ENCODE data around the gene TPR.

The TPR gene

DNA sequence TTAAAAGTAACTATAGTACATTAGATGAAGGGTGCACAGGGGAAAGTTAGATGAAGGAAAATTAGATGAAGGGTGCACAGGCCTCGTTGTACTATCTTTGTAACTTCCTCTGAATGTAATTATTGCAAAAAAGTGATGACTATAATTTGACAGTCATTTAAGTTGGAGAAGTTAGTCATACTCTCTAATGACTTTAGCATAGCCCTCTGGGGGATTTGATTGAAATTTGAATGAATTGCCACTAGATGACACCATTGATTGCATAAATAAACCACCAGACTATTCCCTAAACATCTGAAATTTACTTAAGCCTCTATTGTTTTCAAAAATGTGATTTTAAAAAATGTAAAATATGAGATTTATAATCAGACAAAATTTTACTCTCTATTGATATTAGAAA is 102.6 kb downstream of the TPR start:
- no peaks in the 10 kb centered on the region for H3K27me3 ChIP-seq
- TF ChIP-seq Cebpa-rat (IDR thresholded peaks at IDR 0.05) = no peak
- no peak overlapping the region for H3K9ac ChIP-seq
- H3K36me3 ChIP-seq = no peaks in the 10 kb centered on the region
- H3K9me3 ChIP-seq (replicated peaks in 1 of 11) = no peaks in the 10 kb centered on the region
- H3K4me2 ChIP-seq = no peak overlapping the region
- 0 out of 20 replicates have a peak, but pooled peaks cover 0 to 4% (median 0%) of the 10 kb centered on the region in 10 experiments for H3K4me1 ChIP-seq
- no peaks in the 10 kb centered on the region for H4K20me1 ChIP-seq
- H3K4me3 ChIP-seq = no peak overlapping the region
- no peak overlapping the region for H3K27ac ChIP-seq

DNA sequence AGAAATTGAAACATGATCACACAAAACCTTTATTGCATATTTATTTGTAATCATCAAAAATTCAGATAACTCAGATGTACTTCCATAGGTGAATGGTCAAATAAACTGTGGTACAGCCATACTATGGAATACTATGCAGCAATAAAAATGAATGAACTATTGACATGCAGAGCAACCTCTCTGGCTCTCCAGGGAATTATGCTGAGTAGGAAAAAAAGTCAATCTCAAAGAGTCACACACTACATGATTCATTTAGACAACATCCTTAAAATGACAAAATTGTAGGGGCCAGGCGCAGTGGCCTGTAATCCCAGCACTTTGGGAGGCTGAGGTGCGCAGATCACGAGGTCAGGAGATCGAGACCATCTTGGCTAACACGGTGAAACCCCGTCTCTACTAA is 104.0 kb downstream of the TPR start:
- H3K4me2 ChIP-seq = no peak overlapping the region
- H3K27me3 ChIP-seq = no peaks in the 10 kb centered on the region
- no peaks in the 10 kb centered on the region for H3K36me3 ChIP-seq
- 0 out of 20 replicates have a peak, but pooled peaks cover 0 to 4% (median 0%) of the 10 kb centered on the region in 10 experiments for H3K4me1 ChIP-seq
- no peak overlapping the region for H3K9ac ChIP-seq
- H3K4me3 ChIP-seq = no peak overlapping the region
- H4K20me1 ChIP-seq = no peaks in the 10 kb centered on the region
- no peak overlapping the region for H3K27ac ChIP-seq
- no peak for TF ChIP-seq Cebpa-rat (IDR thresholded peaks at IDR 0.05)
- H3K9me3 ChIP-seq (replicated peaks in 1 of 11) = no peaks in the 10 kb centered on the region
